Measurements from ENCODE around the gene CCS.

DNA sequence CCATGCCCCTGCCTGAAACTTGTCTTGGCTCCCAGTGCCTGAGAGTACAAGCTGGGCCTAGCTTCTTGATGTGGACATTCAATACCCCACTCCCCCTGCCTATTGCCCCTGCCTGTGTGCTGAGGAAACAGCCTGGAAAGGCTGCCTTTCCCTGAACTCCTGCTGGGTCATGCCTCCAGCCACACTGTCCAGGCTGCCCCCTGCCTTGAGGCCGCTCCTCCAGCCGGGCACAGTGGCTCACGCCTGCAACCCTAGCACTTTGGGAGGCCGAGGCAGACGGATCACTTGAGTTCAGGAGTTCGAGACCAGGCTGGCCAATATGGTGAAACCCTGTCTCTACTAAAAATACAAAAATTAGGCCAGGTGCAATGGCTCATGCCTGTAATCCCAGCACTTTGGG is 10.1 kb downstream of the CCS start:
- TF ChIP-seq, protein P1, sequence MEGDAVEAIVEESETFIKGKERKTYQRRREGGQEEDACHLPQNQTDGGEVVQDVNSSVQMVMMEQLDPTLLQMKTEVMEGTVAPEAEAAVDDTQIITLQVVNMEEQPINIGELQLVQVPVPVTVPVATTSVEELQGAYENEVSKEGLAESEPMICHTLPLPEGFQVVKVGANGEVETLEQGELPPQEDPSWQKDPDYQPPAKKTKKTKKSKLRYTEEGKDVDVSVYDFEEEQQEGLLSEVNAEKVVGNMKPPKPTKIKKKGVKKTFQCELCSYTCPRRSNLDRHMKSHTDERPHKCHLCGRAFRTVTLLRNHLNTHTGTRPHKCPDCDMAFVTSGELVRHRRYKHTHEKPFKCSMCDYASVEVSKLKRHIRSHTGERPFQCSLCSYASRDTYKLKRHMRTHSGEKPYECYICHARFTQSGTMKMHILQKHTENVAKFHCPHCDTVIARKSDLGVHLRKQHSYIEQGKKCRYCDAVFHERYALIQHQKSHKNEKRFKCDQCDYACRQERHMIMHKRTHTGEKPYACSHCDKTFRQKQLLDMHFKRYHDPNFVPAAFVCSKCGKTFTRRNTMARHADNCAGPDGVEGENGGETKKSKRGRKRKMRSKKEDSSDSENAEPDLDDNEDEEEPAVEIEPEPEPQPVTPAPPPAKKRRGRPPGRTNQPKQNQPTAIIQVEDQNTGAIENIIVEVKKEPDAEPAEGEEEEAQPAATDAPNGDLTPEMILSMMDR (conservative IDR thresholded peaks at IDR 0.05), result no peak
- TF ChIP-seq EZH2 (IDR thresholded peaks at IDR 0.05; ENCODE audit: low read depth), result no peak
